Endothelial cell of umbilical vein (primary cell): ENCODE data around the gene PRPF38B. TPM values are rescaled to one million over a fixed set of nuclear protein-coding genes. Genes with fewer than 3 reads are reported as not detected.

ENCODE experiments used
- BruUV-seq: library from RNA; stranded (reverse); fragments of 400-500 nt; replicated peaks from 2 replicates; lab custom pipeline; 2021; lab: Mats Ljungman, UMichigan
- CTCF ChIA-PET: fragments of 300-600, 350-600 bp; sonication (Branson Sonifier 250); formaldehyde crosslinking; loops from one replicate; lab custom pipeline; 2021; ENCODE audit warnings: antibody characterized with exemption, inconsistent platforms; lab: Charles Lee
- POLR2A ChIA-PET: fragments of 300-600, 350-600 bp; sonication (Branson Sonifier 250); formaldehyde crosslinking; loops from one replicate; lab custom pipeline; 2021; ENCODE audit warnings: antibody characterized with exemption, inconsistent platforms; lab: Charles Lee
- DNase-seq: peaks from one replicate; pipeline ENCODE4 v3.0.0-alpha.2; 2011; ENCODE audit warnings: low read depth, low spot score
- FAIRE-seq: peaks from 2 replicates; lab custom pipeline; 2011; peaks lifted over from hg19 to GRCh38; lab: Jason Lieb, UNC
- H2AFZ ChIP-seq: 2 replicates; pipeline ENCODE4 v1.6.0; 2012; ENCODE audit warnings: low read depth, low read length, control low read depth, inconsistent platforms
- H3K27ac ChIP-seq: 2 replicates; pipeline ENCODE4 v1.5.1; 2011; ENCODE audit warnings: low read depth, mild to moderate bottlenecking, control low read depth, low read length, moderate library complexity; ENCODE audit not compliant: insufficient read depth
- H3K27me3 ChIP-seq, 2 experiments: 2 replicates each; pipeline versions ENCODE4 v1.6.0 to v1.6.1; 2011; ENCODE audit warnings: low read length in 2 of 2, mixed read lengths in 1 of 2; ENCODE audit not compliant: control insufficient read depth in 2 of 2, insufficient read depth in 2 of 2
- H3K36me3 ChIP-seq, 2 experiments: 2 replicates in 1 of 2; 3 replicates in 1 of 2; pipeline ENCODE4 v1.5.1; 2011; ENCODE audit warnings: low read length in 2 of 2, mild to moderate bottlenecking in 1 of 2, moderate library complexity in 1 of 2; ENCODE audit not compliant: control insufficient read depth in 2 of 2, insufficient read depth in 2 of 2; ENCODE audit errors: extremely low read depth in 1 of 2
- H3K4me1 ChIP-seq: 3 replicates; pipeline ENCODE4 v1.5.1; 2011; ENCODE audit warnings: mild to moderate bottlenecking, low read length; ENCODE audit not compliant: control insufficient read depth, insufficient read depth; ENCODE audit errors: extremely low read depth
- H3K4me2 ChIP-seq: 2 replicates; pipeline ENCODE4 v1.6.1; 2011; ENCODE audit warnings: low read length, control low read depth, mixed read lengths; ENCODE audit not compliant: insufficient read depth
- H3K4me3 ChIP-seq, 3 experiments: fragments of 200-600 bp in 1 of 3; sonication (generic), shearing (Covaris generic) in 1 of 3; replicated peaks in 1 of 3; 2 replicates each; pipeline ENCODE4 v1.5.1; 2011 to 2016; ENCODE audit warnings: control low read depth in 3 of 3, low read length in 3 of 3, mild to moderate bottlenecking in 2 of 3, inconsistent platforms in 1 of 3, low read depth in 1 of 3, moderate library complexity in 1 of 3; ENCODE audit not compliant: insufficient read depth in 1 of 3
- H3K79me2 ChIP-seq: 2 replicates; pipeline ENCODE4 v1.6.0; 2012; ENCODE audit warnings: low read length, inconsistent platforms; ENCODE audit not compliant: control insufficient read depth, insufficient read depth
- H3K9ac ChIP-seq: replicated peaks from 2 replicates; pipeline ENCODE3; 2011; ENCODE audit warnings: low read length, control low read depth; ENCODE audit not compliant: insufficient read depth; ENCODE audit errors: extremely low read depth
- H3K9me1 ChIP-seq: replicated peaks from 3 replicates; pipeline ENCODE4 v1.6.0; 2011; ENCODE audit warnings: mild to moderate bottlenecking, low read length; ENCODE audit not compliant: control insufficient read depth, insufficient read depth; ENCODE audit errors: extremely low read depth
- H3K9me3 ChIP-seq: replicated peaks from 2 replicates; pipeline ENCODE4 v1.5.1; 2012; ENCODE audit warnings: low read length, inconsistent platforms; ENCODE audit not compliant: control insufficient read depth, insufficient read depth
- H4K20me1 ChIP-seq: replicated peaks from 2 replicates; pipeline ENCODE3; 2011; ENCODE audit warnings: mild to moderate bottlenecking, low read length; ENCODE audit not compliant: control insufficient read depth, insufficient read depth; ENCODE audit errors: extremely low read depth
- EZH2 ChIP-seq: IDR thresholded peaks from 2 replicates; pipeline ENCODE4 v1.6.1; 2012; ENCODE audit warnings: borderline replicate concordance, low read depth, mild to moderate bottlenecking, moderate library complexity, low read length, inconsistent platforms; ENCODE audit not compliant: severe bottlenecking
- FOS ChIP-seq: IDR thresholded peaks from 2 replicates; pipeline ENCODE4 v1.6.1; 2011; ENCODE audit warnings: mild to moderate bottlenecking, low read length, moderate library complexity, borderline replicate concordance; ENCODE audit not compliant: insufficient read depth
- GATA2 ChIP-seq: IDR thresholded peaks from 2 replicates; pipeline ENCODE4 v1.7.0; 2011; ENCODE audit warnings: low read depth, mild to moderate bottlenecking, moderate library complexity, mixed read lengths, low read length; ENCODE audit not compliant: insufficient read length, insufficient read depth
- JUN ChIP-seq: IDR thresholded peaks from 2 replicates; pipeline ENCODE4 v1.6.1; 2011; ENCODE audit warnings: borderline replicate concordance, low read depth; ENCODE audit not compliant: insufficient read length, insufficient read depth
- MYC ChIP-seq: IDR thresholded peaks from one replicate; pipeline ENCODE4 v1.6.1; 2011; ENCODE audit warnings: mild to moderate bottlenecking, low read depth, low read length
- POLR2A ChIP-seq: IDR thresholded peaks from 2 replicates; pipeline ENCODE4 v1.6.1; 2012; ENCODE audit warnings: low read depth, mild to moderate bottlenecking, control low read depth, low read length
- POLR2AphosphoS5 ChIP-seq: IDR thresholded peaks from 2 replicates; pipeline ENCODE4 v1.6.1; 2012; ENCODE audit warnings: low read depth, mild to moderate bottlenecking, control low read depth, low read length, moderate library complexity; ENCODE audit not compliant: insufficient read depth
- dilution Hi-C: fragments of 300-500 bp; cut with MboI; formaldehyde crosslinking; loops from one replicate; pipeline ENCODE4 v1.15.0; 2019; ENCODE audit warnings: low sequenced_read_pairs; ENCODE audit not compliant: extremely low pct_ligation_motif_present
- intact Hi-C: fragments of 100-400 bp; cut with micrococcal nuclease; formaldehyde crosslinking; loops from one replicate; pipeline ENCODE4 v1.10.0; 2022
- polyA plus RNA-seq, 4 experiments: library from polyadenylated mRNA; depleted of rRNA in 3 of 4; stranded (reverse) in 3 of 4; unstranded in 1 of 4; fragments of >200 nt; gene quantifications; 2 replicates each; pipeline versions ENCODE4 v1.2.1 to v1.2.3, GENCODE V29; 2011 to 2012; ENCODE audit warnings: missing spikeins in 1 of 4
- total RNA-seq: library from RNA; stranded (reverse); gene quantifications from 2 replicates; pipeline ENCODE4 v1.2.3, GENCODE V29; 2021
- TF ChIP-seq, protein P1 (sequence below), 2 donors: IDR thresholded peaks; 1 replicate in 1 of 2; 2 replicates in 1 of 2; pipeline ENCODE4 v1.5.1; 2011; ENCODE audit warnings: low read length in 2 of 2, mild to moderate bottlenecking in 2 of 2, moderate library complexity in 2 of 2, control low read depth in 1 of 2, inconsistent platforms in 1 of 2, low read depth in 1 of 2; ENCODE audit not compliant: insufficient read depth in 1 of 2; ENCODE audit errors: extremely low read depth in 1 of 2
- TF ChIP-seq, protein P2 (sequence below): IDR thresholded peaks from 2 replicates; pipeline ENCODE4 v1.6.1; 2011; ENCODE audit not compliant: insufficient read depth, insufficient read length

The PRPF38B gene
- total and polyA plus RNA-seq, 2 donors (not counting 3 experiments of a cell fraction or from before 2014, with no cell fraction given) = 19.3 to 46.6 TPM

DNA sequence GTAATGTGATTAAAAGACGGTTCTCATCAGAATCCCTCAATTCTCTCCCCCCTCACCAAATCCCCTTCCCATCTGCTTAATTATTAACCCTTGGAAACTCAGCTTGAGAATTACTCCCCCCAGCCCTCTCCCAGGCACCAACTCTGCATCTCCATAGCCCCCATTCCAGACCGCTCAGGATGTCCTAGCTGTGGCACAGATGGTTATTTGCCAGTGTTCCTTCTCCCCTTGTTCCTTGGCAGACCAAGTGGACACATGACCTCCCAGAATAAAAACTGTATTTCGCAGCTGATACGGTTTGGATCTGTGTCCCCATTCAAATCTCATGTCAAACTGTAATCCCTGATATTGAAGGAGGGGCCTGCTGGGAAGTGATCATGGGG is 45.9 kb upstream of the PRPF38B start:
- Histone ChIP-seq H3K9me1 (no peaks in the 10 kb centered on the region), H3K9ac (no peak overlapping the region), H3K27ac (no peak overlapping the region), H3K4me2 (no peak overlapping the region), H3K9me3 (no peaks in the 10 kb centered on the region), H3K36me3 (no peaks in the 10 kb centered on the region), H3K4me1 (no peaks in the 10 kb centered on the region), H2AFZ (no peak overlapping the region), H3K4me3 (no peak overlapping the region), H3K27me3 (no peaks in the 10 kb centered on the region), H4K20me1 (no peaks in the 10 kb centered on the region), H3K79me2 (no peaks in the 10 kb centered on the region)
- ChIA-PET CTCF (interaction anchor here (0.8 to 5.8 kb wide), 5 partner anchors 8 to 135 kb away, joined by 3 to 340 read pairs (median 4); partner anchors contain the start of genes EEIG2, HENMT1 and PRPF38B), POLR2A (no interaction called here)
- dilution Hi-C loops = no loop called here
- BruUV-seq = no TSS peak
- no peak for TF ChIP-seq POLR2A
- TF ChIP-seq FOS = no peak
- no peak for TF ChIP-seq POLR2AphosphoS5
- TF ChIP-seq, protein P1, sequence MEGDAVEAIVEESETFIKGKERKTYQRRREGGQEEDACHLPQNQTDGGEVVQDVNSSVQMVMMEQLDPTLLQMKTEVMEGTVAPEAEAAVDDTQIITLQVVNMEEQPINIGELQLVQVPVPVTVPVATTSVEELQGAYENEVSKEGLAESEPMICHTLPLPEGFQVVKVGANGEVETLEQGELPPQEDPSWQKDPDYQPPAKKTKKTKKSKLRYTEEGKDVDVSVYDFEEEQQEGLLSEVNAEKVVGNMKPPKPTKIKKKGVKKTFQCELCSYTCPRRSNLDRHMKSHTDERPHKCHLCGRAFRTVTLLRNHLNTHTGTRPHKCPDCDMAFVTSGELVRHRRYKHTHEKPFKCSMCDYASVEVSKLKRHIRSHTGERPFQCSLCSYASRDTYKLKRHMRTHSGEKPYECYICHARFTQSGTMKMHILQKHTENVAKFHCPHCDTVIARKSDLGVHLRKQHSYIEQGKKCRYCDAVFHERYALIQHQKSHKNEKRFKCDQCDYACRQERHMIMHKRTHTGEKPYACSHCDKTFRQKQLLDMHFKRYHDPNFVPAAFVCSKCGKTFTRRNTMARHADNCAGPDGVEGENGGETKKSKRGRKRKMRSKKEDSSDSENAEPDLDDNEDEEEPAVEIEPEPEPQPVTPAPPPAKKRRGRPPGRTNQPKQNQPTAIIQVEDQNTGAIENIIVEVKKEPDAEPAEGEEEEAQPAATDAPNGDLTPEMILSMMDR (IDR thresholded peaks at IDR 0.05; ENCODE audit: extremely low read depth in 1 of 2, insufficient read depth in 1 of 2, low read depth in 1 of 2, low read length in 2 of 2) = no peak
- TF ChIP-seq JUN = no peak
- TF ChIP-seq MYC = no peak
- no peak for TF ChIP-seq GATA2
- TF ChIP-seq EZH2 = no peak
- TF ChIP-seq, protein P2, sequence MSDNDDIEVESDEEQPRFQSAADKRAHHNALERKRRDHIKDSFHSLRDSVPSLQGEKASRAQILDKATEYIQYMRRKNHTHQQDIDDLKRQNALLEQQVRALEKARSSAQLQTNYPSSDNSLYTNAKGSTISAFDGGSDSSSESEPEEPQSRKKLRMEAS = no peak
- DNase-seq = no peak
- intact Hi-C loops = loop anchor here (5.0 kb wide), 1 partner anchor 251 kb away; no protein-coding TSS in a partner anchor
- FAIRE-seq = no peak
